Stimulated activated naive CD8-positive, alpha-beta T cell treated with anti-CD3 and anti-CD28 coated beads, Interleukin-15, Interleukin-2, amounts not matched to agents 100 ng/mL and 50 ng/mL, for 24 hours (primary cell): ENCODE measurements around the gene CAMK4.

Experiments used
- H3K27ac Mint-ChIP-seq: one replicate; pipeline ENCODE4 v1.8.0; 2021; ENCODE audit warnings: mild to moderate bottlenecking, mixed read lengths
- H3K27me3 Mint-ChIP-seq: one replicate; pipeline ENCODE4 v1.8.0; 2021; ENCODE audit warnings: mixed read lengths
- H3K36me3 Mint-ChIP-seq: one replicate; pipeline ENCODE4 v1.8.0; 2021; ENCODE audit warnings: low read depth, mixed read lengths
- H3K4me1 Mint-ChIP-seq: one replicate; pipeline ENCODE4 v1.8.0; 2021; ENCODE audit warnings: low read depth, mixed read lengths
- H3K4me3 Mint-ChIP-seq: one replicate; pipeline ENCODE4 v1.8.0; 2021; ENCODE audit warnings: mild to moderate bottlenecking, mixed read lengths
- H3K9me3 Mint-ChIP-seq: one replicate; pipeline ENCODE4 v1.8.0; 2021; ENCODE audit warnings: mixed read lengths

CAMK4 gene

GRCh38 chr5:111530298-111530740, 306.1 kb downstream of the CAMK4 start:
- Mint-ChIP-seq H3K27me3 (no peaks in the 10 kb centered on the region), H3K36me3 (no peaks in the 10 kb centered on the region), H3K4me3 (peak overlapping the region; percentile 17), H3K27ac (peak overlapping the region; percentile 89), H3K4me1 (peaks cover 21% of the 10 kb centered on the region), H3K9me3 (no peaks in the 10 kb centered on the region)

- Mint-ChIP-seq H3K9me3 (no peaks in the 10 kb centered on the region), H3K27me3 (peaks cover 17% of the 10 kb centered on the region), H3K27ac (no peak overlapping the region), H3K4me1 (peaks cover 21% of the 10 kb centered on the region), H3K4me3 (no peak overlapping the region), H3K36me3 (no peaks in the 10 kb centered on the region)
Observed at GRCh38 chr5:111532886-111533582, 308.9 kb downstream of the CAMK4 start.

GRCh38 chr5:111535879-111536549, 311.8 kb downstream of the CAMK4 start:
- Mint-ChIP-seq H3K4me1 (peaks cover 5% of the 10 kb centered on the region), H3K9me3 (no peaks in the 10 kb centered on the region), H3K36me3 (no peaks in the 10 kb centered on the region), H3K4me3 (no peak overlapping the region), H3K27ac (no peak overlapping the region), H3K27me3 (peaks cover 30% of the 10 kb centered on the region)

GRCh38 chr5:111537141-111538024, 313.2 kb downstream of the CAMK4 start:
- no peaks in the 10 kb centered on the region for H3K4me1 Mint-ChIP-seq
- H3K4me3 Mint-ChIP-seq = no peak overlapping the region
- no peaks in the 10 kb centered on the region for H3K9me3 Mint-ChIP-seq
- H3K27ac Mint-ChIP-seq = no peak overlapping the region
- peaks cover 34% of the 10 kb centered on the region for H3K27me3 Mint-ChIP-seq
- no peaks in the 10 kb centered on the region for H3K36me3 Mint-ChIP-seq
